Measurements from ENCODE around the gene DPP6.

DPP6 gene

DNA sequence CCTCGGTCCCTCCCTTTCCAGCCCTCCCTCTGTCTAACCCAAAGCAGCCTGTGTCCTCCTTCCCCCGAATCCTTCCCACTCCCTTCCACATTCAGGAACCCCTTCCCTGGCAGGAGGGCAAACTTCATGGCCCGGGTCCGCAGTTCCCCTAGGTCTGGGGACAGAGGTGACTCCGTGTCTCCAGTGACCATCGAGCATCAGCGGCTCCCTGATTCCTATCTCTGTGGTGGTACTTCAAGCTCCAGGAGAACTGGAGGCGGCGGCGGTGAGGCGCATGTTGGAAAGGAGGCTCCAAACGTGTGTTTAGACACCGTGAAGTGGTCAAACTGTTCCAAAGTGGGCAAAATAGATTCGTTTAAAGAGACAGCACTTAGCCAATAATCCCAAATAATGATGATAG lies 802.6 kb downstream of the DPP6 start:
- H3K4me3 ChIP-seq (ENCODE audit: low read depth, low read length) = no peak overlapping the region
- no peak for DNase-seq (ENCODE audit: low read depth)
- TF ChIP-seq, protein P1, sequence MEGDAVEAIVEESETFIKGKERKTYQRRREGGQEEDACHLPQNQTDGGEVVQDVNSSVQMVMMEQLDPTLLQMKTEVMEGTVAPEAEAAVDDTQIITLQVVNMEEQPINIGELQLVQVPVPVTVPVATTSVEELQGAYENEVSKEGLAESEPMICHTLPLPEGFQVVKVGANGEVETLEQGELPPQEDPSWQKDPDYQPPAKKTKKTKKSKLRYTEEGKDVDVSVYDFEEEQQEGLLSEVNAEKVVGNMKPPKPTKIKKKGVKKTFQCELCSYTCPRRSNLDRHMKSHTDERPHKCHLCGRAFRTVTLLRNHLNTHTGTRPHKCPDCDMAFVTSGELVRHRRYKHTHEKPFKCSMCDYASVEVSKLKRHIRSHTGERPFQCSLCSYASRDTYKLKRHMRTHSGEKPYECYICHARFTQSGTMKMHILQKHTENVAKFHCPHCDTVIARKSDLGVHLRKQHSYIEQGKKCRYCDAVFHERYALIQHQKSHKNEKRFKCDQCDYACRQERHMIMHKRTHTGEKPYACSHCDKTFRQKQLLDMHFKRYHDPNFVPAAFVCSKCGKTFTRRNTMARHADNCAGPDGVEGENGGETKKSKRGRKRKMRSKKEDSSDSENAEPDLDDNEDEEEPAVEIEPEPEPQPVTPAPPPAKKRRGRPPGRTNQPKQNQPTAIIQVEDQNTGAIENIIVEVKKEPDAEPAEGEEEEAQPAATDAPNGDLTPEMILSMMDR (IDR thresholded peaks at IDR 0.05; ENCODE audit: low read depth, low read length, missing control alignments) = no peak

DNA sequence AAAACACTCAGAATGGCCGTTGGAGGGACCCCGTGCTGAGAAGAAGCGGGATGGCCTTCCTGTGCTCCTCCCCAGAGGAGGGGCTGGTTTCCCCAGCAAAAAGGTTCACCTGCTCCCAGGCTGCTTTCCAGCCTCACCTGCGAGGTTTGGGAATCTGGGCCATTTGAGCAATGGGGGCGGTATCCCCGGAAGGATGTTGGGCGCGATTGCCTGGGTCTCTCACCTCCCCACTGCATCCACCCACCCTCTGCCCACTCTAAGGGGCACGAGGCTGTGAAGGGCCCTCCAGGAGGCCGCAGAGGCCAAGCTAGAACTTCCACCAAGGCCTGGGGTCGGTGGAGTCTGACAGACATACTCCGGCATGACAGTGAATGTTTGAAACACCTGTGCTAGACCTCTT lies 803.2 kb downstream of the DPP6 start:
- TF ChIP-seq, protein P1 (IDR thresholded peaks at IDR 0.05; ENCODE audit: low read depth, low read length, missing control alignments) = no peak
- DNase-seq (ENCODE audit: low read depth) = no peak
- no peak overlapping the region for H3K4me3 ChIP-seq (ENCODE audit: low read depth, low read length)

DNA sequence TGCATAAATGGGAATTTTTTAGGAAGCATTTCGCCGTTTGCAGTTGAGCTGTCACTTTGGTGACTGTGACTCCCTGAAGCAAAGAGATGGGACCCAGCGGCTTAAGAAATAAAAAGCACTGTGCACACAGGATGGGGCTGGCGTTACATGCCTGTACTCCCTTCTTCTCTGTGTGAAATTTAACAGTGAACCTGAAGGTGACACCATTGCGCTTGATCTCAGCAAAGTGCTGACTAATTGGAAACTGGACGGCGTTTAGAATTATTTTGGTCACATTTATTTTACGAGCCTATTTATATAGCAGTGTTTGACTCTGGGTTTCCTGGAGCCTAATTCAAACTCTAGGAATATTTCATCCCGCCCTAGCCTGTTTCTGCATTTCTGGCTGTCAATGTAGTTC lies 804.5 kb downstream of the DPP6 start:
- H3K4me3 ChIP-seq (ENCODE audit: low read depth, low read length) = no peak overlapping the region
- TF ChIP-seq, protein P1 (IDR thresholded peaks at IDR 0.05; ENCODE audit: low read depth, low read length, missing control alignments) = no peak
- DNase-seq (ENCODE audit: low read depth) = no peak

DNA sequence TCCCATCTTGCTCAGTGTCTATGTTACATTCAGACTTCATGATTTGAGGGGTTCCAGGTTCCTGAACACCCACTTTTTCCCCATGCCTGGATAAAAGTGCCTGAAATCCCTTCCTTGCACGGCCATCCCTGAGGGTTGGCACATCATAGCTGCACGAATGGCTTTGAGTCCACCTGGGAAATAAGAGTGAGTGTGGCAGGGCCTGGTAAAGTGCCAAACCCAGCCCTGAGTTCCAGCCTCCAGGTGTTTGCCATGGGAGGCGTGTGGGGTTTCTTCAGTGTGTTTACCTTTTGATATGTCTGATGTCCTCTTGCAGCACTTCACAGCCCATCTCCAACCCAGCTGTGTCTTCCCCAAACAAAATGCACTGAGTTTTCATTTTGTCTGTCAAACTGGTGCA lies 805.0 kb downstream of the DPP6 start:
- no peak for DNase-seq (ENCODE audit: low read depth)
- no peak overlapping the region for H3K4me3 ChIP-seq (ENCODE audit: low read depth, low read length)
- TF ChIP-seq, protein P1 (IDR thresholded peaks at IDR 0.05; ENCODE audit: low read depth, low read length, missing control alignments) = no peak

DNA sequence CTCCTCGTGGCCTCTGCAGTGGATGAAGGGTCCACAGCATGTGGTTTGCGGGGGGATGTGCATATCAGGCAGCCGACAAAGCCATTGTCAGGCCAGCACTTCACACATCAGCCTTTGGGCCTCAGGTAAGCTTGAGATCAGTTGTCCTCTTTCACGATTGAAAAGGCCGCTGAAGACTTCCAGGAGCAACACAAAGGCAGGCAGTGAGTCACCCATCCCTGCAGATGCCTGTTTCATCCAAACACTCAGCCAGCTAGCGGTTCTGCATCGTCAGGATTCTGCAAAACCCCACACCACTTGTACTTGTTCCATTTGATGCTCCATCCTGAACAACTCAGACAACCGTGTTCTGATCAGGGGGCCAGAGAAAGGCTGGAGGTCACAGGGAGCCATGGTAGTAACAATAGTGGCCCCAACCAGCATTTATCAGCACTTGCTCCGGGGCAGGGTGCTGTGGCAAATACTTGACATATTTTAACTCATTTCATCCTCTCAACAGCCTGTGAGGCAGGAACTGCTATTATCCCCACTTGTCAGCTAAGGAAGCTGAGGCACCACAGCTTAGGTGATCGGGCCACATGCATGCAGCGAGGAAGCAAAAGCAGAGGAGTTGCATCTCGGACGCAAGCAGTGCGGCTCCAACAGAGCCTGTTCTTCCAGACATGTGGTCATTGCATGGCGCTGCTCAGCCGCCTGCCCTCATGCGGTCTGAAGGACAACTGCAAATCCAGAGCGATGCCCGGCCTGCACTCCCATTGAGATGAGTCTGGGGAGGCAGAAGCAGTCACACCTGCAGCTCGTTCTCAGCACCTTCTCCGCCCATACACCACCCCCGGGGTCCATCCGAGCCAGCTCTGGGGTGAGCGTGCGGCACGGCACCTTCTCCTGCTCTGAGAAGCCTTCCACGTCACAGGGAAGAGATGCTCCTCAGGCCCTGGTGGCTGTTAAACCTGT lies 805.8 kb downstream of the DPP6 start:
- no peak for DNase-seq (ENCODE audit: low read depth)
- H3K4me3 ChIP-seq (ENCODE audit: low read depth, low read length) = no peak overlapping the region
- TF ChIP-seq, protein P1 (IDR thresholded peaks at IDR 0.05; ENCODE audit: low read depth, low read length, missing control alignments) = no peak

DNA sequence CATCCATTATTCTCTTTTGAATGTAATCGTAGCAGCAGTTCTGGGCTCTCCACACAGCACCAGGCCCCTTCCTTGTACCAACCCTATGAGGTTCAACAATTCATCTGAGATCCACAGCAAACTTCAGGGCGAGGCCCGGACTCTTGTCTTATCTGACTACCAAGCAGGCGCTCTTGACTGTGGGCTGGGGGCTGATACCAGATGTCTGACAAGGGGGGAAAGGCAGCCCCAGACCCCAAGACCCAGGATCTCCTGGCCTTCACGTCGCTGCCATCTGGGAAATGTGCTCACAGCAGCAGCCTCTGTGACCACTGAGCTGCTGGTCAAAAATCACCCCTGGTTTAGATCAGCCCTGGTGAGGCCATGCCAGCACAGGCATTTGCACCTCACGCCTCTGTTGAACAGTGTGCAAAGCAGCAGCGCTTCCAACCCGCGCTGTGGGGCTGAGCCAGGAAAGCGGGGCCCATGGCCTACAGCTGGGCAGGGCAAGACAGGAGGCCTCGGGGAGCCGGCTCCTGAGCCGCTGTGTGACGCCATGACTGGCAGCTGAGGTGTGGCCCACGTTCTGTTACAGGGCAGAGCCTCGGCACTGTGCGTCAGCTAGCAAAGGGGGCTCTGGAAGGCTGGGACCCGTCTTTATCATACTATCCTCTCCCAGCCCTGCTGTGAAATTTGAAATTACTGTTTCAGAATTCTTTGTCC lies 806.8 kb downstream of the DPP6 start:
- no peak for DNase-seq (ENCODE audit: low read depth)
- H3K4me3 ChIP-seq (ENCODE audit: low read depth, low read length) = no peak overlapping the region
- TF ChIP-seq, protein P1 (IDR thresholded peaks at IDR 0.05; ENCODE audit: low read depth, low read length, missing control alignments) = no peak
